Naive thymus-derived CD4-positive, alpha-beta T cell (primary cell): Measurements from ENCODE around the gene PGC. TPM values are rescaled to one million over a fixed set of nuclear protein-coding genes. Genes with fewer than 3 reads are reported as not detected.

Source experiments
- ATAC-seq: fragments of 150-1000 bp; cut with Tn5 transposase; 2 replicates; pipeline ENCODE4 v1.10.0; 2021; ENCODE audit warnings: mild to moderate bottlenecking, moderate library complexity
- CTCF ChIA-PET: fragments of 350-600 bp; sonication (Branson Sonifier 250); formaldehyde crosslinking; loops from one replicate; lab custom pipeline; 2021; ENCODE audit warnings: antibody characterized with exemption; lab: Charles Lee
- POLR2A ChIA-PET: fragments of 350-600 bp; sonication (Branson Sonifier 250); formaldehyde crosslinking; loops from one replicate; lab custom pipeline; 2021; ENCODE audit warnings: antibody characterized with exemption, inconsistent platforms; lab: Charles Lee
- DNase-seq, 9 donors: peaks; one replicate each; pipeline versions ENCODE4 v3.0.0 to v3.0.0-alpha.2; 2020 to 2022; ENCODE audit warnings: mixed read lengths in 1 of 9
- H3K27ac ChIP-seq: one replicate; pipeline ENCODE4 v1.7.0; 2013; ENCODE audit warnings: mild to moderate bottlenecking, low read depth, low read length, moderate library complexity
- H3K27me3 ChIP-seq, 2 donors: one replicate each; pipeline ENCODE4 v1.7.0; 2013; ENCODE audit warnings: low read length in 2 of 2, mild to moderate bottlenecking in 2 of 2, moderate library complexity in 2 of 2; ENCODE audit not compliant: control insufficient read depth in 2 of 2, insufficient read depth in 2 of 2
- H3K36me3 ChIP-seq, 3 experiments: 1 replicate in 2 of 3; 2 replicates in 1 of 3; pipeline ENCODE4 v1.7.0; 2013; ENCODE audit warnings: low read length in 3 of 3, mild to moderate bottlenecking in 3 of 3, moderate library complexity in 1 of 3; ENCODE audit not compliant: insufficient read depth in 3 of 3, control insufficient read depth in 2 of 3
- H3K4me1 ChIP-seq, 2 donors: one replicate each; pipeline ENCODE4 v1.7.0; 2013; ENCODE audit warnings: low read length in 2 of 2, mild to moderate bottlenecking in 2 of 2, moderate library complexity in 1 of 2; ENCODE audit not compliant: control insufficient read depth in 2 of 2, insufficient read depth in 2 of 2
- H3K4me3 ChIP-seq: 2 replicates; pipeline ENCODE4 v1.7.0; 2013; ENCODE audit warnings: mild to moderate bottlenecking, low read length
- H3K9me3 ChIP-seq, 3 experiments: 1 replicate in 2 of 3; 2 replicates in 1 of 3; pipeline ENCODE4 v1.7.0; 2013; ENCODE audit warnings: low read length in 3 of 3; ENCODE audit not compliant: control insufficient read depth in 2 of 3
- H3K27ac Mint-ChIP-seq, 9 donors: one replicate each; pipeline ENCODE4 v1.8.0; 2020 to 2022; ENCODE audit warnings: mixed read lengths in 9 of 9, mild to moderate bottlenecking in 8 of 9, moderate library complexity in 5 of 9, inconsistent platforms in 2 of 9
- H3K27me3 Mint-ChIP-seq, 5 donors: one replicate each; pipeline ENCODE4 v1.8.0; 2021 to 2022; ENCODE audit warnings: mixed read lengths in 5 of 5, mild to moderate bottlenecking in 1 of 5
- H3K36me3 Mint-ChIP-seq, 5 donors: one replicate each; pipeline ENCODE4 v1.8.0; 2020 to 2022; ENCODE audit warnings: mixed read lengths in 5 of 5, mild to moderate bottlenecking in 3 of 5, inconsistent platforms in 1 of 5
- H3K4me1 Mint-ChIP-seq, 7 donors: one replicate each; pipeline ENCODE4 v1.8.0; 2020 to 2022; ENCODE audit warnings: mixed read lengths in 7 of 7, mild to moderate bottlenecking in 3 of 7, inconsistent platforms in 1 of 7
- H3K4me3 Mint-ChIP-seq, 10 donors: one replicate each; pipeline ENCODE4 v1.8.0; 2020 to 2022; ENCODE audit warnings: mild to moderate bottlenecking in 10 of 10, mixed read lengths in 10 of 10, moderate library complexity in 6 of 10, inconsistent platforms in 2 of 10
- H3K9me3 Mint-ChIP-seq, 11 donors: one replicate each; pipeline ENCODE4 v1.8.0; 2020 to 2022; ENCODE audit warnings: mixed read lengths in 11 of 11, mild to moderate bottlenecking in 4 of 11, inconsistent platforms in 1 of 11, moderate library complexity in 1 of 11
- intact Hi-C, 2 donors: fragments of 100-400 bp; cut with micrococcal nuclease; formaldehyde crosslinking; loops; one replicate each; pipeline ENCODE4 v1.15.1; 2023
- polyA plus RNA-seq, 2 donors: library from polyadenylated mRNA; unstranded; fragments of 300-500 nt; fragmentation: Illumina TruSeq; gene quantifications; one replicate each; pipeline ENCODE4 v1.2.3, GENCODE V29; 2021
- total RNA-seq, 6 experiments: library from RNA in 5 of 6; stranded (reverse) in 5 of 6; gene quantifications; 1 replicate in 5 of 6; 2 replicates in 1 of 6; pipeline ENCODE4 v1.2.3 and lab custom pipeline; 2021 to 2026

The PGC gene
- total and polyA plus RNA-seq, 7 experiments from 2014 or later, result not detected

DNA sequence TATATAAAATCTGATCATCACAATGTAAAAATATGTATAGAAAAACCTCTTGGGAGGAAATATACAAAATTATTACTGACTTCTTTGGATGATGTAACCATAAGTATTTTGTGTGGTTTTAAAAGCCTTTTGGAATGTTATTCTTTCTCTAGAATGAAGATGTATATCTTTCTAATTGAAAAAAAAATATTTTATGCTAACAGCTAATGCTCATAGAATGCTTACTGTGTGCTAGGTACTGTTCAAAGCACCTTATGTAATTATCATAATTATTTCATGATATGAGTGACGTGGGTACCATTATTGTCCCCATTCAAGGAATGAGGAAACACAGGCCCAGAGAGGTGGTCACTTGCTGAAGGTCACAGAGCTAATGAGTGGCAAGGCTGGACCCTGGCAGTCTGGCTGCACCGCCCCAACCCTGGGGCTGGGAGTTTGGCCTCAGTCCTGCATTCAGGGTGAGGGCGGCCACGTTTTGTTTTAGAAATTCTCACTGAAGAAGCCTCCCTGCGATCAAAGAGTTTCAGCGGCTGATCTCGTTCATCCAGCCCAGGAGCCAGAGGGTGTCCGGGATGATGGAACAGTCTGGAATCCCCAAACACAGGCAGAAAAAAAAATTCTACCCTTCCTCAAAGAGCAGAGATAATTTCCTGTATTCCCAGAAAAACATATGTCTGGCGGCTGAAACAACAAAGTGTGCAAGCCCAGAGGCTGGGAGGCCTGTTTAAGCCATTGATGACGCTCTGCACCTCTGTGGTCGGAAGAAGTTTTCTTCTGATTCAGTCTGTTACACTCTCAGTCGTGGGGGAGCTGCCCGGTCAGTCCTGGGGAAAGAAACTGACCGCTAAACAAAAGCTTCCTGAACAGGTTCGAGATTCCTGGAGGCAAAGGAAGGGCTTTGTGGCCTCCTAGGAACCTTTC is 49.1 kb downstream of the PGC start:
- no peaks in the 10 kb centered on the region for H3K9me3 ChIP-seq
- Mint-ChIP-seq H3K36me3 (peaks cover 0 to 5% (median 0%) of the 10 kb centered on the region in 5 donors), H3K4me3 (no peak overlapping the region), H3K27me3 (no peaks in the 10 kb centered on the region), H3K27ac (no peak overlapping the region), H3K9me3 (no peaks in the 10 kb centered on the region), H3K4me1 (peaks cover 0 to 5% (median 0%) of the 10 kb centered on the region in 7 donors)
- H3K27me3 ChIP-seq, result no peaks in the 10 kb centered on the region
- CTCF ChIA-PET, result no interaction called here
- H3K4me3 ChIP-seq, result no peak overlapping the region
- intact Hi-C loops, result no loop called here
- DNase-seq, result no peak
- H3K4me1 ChIP-seq, result no peaks in the 10 kb centered on the region
- no peak for ATAC-seq
- no peak overlapping the region for H3K27ac ChIP-seq
- no peaks in the 10 kb centered on the region for H3K36me3 ChIP-seq
- POLR2A ChIA-PET, result no interaction called here

DNA sequence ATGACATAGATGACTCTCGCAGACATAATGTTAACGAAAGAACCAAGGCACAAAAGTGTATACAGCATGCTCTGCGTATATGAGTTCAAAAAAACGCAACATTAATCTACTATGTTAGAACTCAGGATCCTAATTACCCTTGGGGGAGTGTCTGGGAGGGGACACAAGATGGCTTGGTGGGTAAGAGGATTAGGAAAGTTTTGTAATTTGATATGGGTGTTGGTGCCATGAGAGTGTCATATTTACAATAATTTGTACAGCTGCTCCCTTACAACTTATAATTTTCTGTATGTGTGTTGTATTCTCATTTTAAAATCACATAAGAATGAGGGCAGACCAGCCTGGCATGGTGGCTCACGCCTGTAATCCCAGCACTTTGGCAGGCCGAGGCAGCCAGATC is 50.4 kb downstream of the PGC start:
- no peaks in the 10 kb centered on the region for H3K4me1 ChIP-seq
- no peaks in the 10 kb centered on the region for H3K36me3 ChIP-seq
- Mint-ChIP-seq H3K4me3 (no peak overlapping the region), H3K9me3 (no peaks in the 10 kb centered on the region), H3K4me1 (peaks cover 0 to 5% (median 0%) of the 10 kb centered on the region in 7 donors), H3K36me3 (peaks cover 0 to 9% (median 0%) of the 10 kb centered on the region in 5 donors), H3K27me3 (no peaks in the 10 kb centered on the region), H3K27ac (no peak overlapping the region)
- H3K9me3 ChIP-seq, result no peaks in the 10 kb centered on the region
- H3K27ac ChIP-seq, result no peak overlapping the region
- CTCF ChIA-PET, result no interaction called here
- POLR2A ChIA-PET, result no interaction called here
- H3K4me3 ChIP-seq, result no peak overlapping the region
- DNase-seq (no peak), ATAC-seq (no peak)
- no peaks in the 10 kb centered on the region for H3K27me3 ChIP-seq
- intact Hi-C loops, result no loop called here

DNA sequence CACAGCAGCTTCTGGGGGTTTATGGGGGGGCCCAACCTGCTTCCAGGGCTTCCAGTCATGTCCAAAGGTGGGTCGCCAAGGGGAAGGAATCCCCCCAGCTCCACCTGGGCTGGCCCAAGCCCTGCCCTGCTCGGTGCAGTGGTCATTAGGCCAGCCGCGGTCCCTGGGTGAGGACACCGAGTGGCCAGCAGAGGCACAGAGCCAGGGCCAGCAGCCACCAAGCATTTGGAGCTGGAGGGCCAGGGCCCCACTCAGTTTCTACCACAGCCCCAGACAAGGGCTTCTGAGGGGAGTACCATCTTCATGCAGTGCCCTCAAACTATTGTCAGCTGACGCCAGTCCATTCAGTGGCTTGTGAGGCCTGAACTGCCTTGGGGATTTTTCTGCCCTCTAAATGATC is 51.4 kb downstream of the PGC start:
- ATAC-seq, result no peak
- no peak overlapping the region for H3K27ac ChIP-seq
- ChIA-PET POLR2A (no interaction called here), CTCF (no interaction called here)
- Mint-ChIP-seq H3K27me3 (no peaks in the 10 kb centered on the region), H3K4me3 (no peak overlapping the region), H3K36me3 (peaks cover 0 to 14% (median 0%) of the 10 kb centered on the region in 5 donors), H3K4me1 (peaks cover 0 to 7% (median 0%) of the 10 kb centered on the region in 7 donors), H3K9me3 (no peaks in the 10 kb centered on the region), H3K27ac (no peak overlapping the region)
- peaks cover 0 to 2% (median 0%) of the 10 kb centered on the region in 3 experiments for H3K36me3 ChIP-seq
- H3K4me3 ChIP-seq, result no peak overlapping the region
- intact Hi-C loops, result no loop called here
- H3K4me1 ChIP-seq, result no peaks in the 10 kb centered on the region
- DNase-seq, result no peak
- no peaks in the 10 kb centered on the region for H3K9me3 ChIP-seq
- no peaks in the 10 kb centered on the region for H3K27me3 ChIP-seq

DNA sequence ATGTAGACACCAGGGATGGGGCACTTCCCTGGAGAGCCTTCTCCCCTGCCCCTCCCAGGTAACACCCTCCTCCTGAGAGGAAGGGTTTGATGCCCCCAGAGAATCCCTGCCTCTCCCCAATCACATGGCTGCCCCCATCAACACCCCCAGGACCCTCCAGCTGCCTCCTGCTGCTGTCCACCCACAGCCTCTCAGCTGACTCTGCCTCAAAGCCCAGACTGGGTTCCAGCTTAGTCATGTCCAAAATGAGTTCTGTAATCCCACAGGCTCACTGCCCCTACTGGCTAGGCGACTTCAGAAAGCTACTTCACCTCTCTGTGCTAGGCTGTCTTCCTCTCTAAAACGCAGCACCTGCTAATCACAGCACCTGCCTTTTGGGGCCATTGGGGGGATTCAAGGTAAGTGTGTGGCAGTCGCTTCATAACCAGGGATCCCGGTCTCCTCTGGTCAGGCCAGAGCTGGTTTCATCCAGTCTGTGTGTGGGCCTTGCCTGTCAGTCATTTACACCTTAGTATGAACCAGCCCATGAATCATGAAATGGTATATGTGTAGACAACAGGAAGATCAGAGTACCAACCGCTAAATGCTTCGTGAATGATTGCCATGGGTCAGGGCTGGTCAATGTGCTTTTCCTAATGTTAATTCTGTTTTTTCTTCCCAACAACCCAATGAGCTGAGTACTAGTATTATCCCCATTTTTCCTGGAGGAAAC is 52.2 kb downstream of the PGC start:
- Mint-ChIP-seq H3K9me3 (no peaks in the 10 kb centered on the region), H3K27me3 (no peaks in the 10 kb centered on the region), H3K27ac (no peak overlapping the region), H3K4me1 (peaks cover 0 to 14% (median 0%) of the 10 kb centered on the region in 7 donors), H3K36me3 (peaks cover 0 to 18% (median 0%) of the 10 kb centered on the region in 5 donors), H3K4me3 (no peak overlapping the region)
- H3K9me3 ChIP-seq, result no peaks in the 10 kb centered on the region
- intact Hi-C loops, result no loop called here
- DNase-seq (no peak), ATAC-seq (no peak)
- H3K36me3 ChIP-seq, result peaks cover 0 to 8% (median 0%) of the 10 kb centered on the region in 3 experiments
- no peaks in the 10 kb centered on the region for H3K4me1 ChIP-seq
- no peak overlapping the region for H3K4me3 ChIP-seq
- CTCF ChIA-PET, result no interaction called here
- no peaks in the 10 kb centered on the region for H3K27me3 ChIP-seq
- H3K27ac ChIP-seq, result no peak overlapping the region
- POLR2A ChIA-PET, result interaction anchor here (0.6 kb wide), 1 partner anchor 1509 kb away, joined by 3 read pairs; no protein-coding TSS in a partner anchor

DNA sequence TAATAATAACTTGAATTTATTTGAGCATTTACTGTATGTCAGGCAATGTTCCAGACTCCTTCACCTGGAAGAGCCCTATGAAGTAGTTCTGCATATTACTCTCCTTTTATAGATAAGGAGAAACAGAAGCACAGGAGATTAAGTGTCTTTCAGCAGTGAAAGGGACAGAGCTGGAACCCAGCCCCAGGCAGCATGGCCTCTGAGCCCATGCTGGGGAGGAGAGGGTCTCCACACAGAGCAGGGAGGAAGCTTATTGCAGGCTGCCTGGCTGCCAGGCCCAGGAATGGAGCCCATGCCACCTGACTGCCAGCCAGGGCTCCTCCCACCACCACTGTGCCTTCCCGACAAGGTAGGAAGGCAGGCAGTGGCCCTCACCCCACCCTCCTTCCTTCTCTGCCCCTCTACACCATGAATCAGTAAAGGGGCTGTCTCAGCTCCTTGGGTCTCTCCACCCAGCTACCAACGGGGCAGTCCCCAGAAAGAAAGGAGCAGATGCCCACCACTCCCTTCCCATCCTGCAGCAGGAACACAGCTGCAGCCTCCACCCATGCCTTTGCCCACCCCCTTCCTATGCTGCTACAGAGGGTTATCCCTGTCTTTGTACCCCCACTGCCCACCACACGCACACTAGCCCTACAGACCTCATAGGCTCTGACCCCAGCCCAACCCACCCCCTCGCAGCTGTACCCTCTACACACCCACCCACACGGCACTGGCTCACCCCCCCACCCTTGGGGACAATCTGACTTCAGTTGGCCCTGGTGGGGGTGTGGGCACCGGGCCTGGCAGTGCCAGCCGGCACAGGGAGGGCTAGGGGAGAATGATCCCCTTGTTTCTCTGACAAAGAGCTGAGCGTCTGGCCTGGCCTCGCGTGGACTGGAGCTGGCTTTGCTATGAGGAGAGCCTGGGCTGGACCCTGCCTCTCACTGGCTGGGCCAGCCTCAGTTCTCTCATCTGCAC is 53.6 kb downstream of the PGC start:
- Mint-ChIP-seq H3K9me3 (no peaks in the 10 kb centered on the region), H3K36me3 (peaks cover 0 to 17% (median 0%) of the 10 kb centered on the region in 5 donors), H3K27ac (peak overlapping the region in 1 of 9 donors; percentile 41), H3K4me3 (no peak overlapping the region), H3K27me3 (no peaks in the 10 kb centered on the region), H3K4me1 (peaks cover 0 to 15% (median 0%) of the 10 kb centered on the region in 7 donors)
- no peaks in the 10 kb centered on the region for H3K27me3 ChIP-seq
- no peak overlapping the region for H3K27ac ChIP-seq
- intact Hi-C loops, result no loop called here
- no peaks in the 10 kb centered on the region for H3K9me3 ChIP-seq
- ChIA-PET POLR2A (no interaction called here), CTCF (no interaction called here)
- ATAC-seq (no peak), DNase-seq (no peak)
- H3K4me3 ChIP-seq, result no peak overlapping the region
- H3K36me3 ChIP-seq, result peaks cover 0 to 8% (median 0%) of the 10 kb centered on the region in 3 experiments
- no peaks in the 10 kb centered on the region for H3K4me1 ChIP-seq

DNA sequence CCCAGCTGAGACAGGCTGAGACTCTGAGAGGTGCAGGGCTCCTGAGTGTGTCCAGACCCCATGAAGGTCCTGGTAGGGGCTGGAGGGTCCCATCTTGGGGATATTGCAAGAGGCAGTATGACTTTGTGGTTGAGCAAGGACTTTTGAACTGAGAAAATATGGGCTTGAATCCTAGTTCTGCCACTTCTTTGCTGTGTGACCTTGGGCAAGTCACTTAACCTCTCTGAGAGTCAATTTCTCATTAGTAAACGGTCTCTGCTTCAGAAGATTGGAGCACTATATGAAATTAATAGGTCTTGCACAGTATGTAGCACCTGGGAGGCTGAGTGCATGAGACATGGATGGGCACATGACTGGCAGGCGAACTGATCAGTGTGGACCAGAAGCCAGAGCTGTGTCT is 54.5 kb downstream of the PGC start:
- Mint-ChIP-seq H3K27me3 (no peaks in the 10 kb centered on the region), H3K36me3 (peaks cover 0 to 13% (median 0%) of the 10 kb centered on the region in 5 donors), H3K4me3 (no peak overlapping the region), H3K4me1 (peaks cover 0 to 15% (median 0%) of the 10 kb centered on the region in 7 donors), H3K27ac (no peak overlapping the region), H3K9me3 (no peaks in the 10 kb centered on the region)
- Histone ChIP-seq H3K27ac (no peak overlapping the region), H3K27me3 (no peaks in the 10 kb centered on the region), H3K9me3 (no peaks in the 10 kb centered on the region), H3K4me1 (no peaks in the 10 kb centered on the region), H3K4me3 (no peak overlapping the region), H3K36me3 (peaks cover 0 to 8% (median 0%) of the 10 kb centered on the region in 3 experiments)
- ChIA-PET POLR2A (no interaction called here), CTCF (interaction anchor here (1.2 kb wide), 1 partner anchor 10 kb away, joined by 4 read pairs; no protein-coding TSS in a partner anchor)
- DNase-seq (no peak), ATAC-seq (no peak)
- intact Hi-C loops, result no loop called here
